Measurements from ENCODE around the gene USP10.

The USP10 gene

DNA sequence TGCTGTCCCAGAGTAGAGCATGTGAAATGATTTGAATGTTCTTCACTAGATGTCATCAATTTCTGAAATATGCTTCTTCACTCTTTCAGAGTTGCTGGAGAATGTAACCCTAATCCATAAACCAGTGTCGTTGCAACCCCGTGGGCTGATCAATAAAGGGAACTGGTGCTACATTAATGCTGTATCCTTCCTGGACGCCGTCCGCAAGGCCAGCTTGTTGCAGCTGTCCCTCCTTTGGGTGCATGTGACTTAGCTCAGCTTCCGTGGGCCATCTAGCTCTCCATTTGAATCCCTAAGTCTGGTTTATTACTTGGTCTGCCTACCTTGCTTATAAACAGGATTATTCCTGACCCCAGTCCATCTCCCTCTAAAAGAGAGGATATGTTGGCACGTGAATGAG is 58.8 kb downstream of the USP10 start:
- TF ChIP-seq, protein P1, sequence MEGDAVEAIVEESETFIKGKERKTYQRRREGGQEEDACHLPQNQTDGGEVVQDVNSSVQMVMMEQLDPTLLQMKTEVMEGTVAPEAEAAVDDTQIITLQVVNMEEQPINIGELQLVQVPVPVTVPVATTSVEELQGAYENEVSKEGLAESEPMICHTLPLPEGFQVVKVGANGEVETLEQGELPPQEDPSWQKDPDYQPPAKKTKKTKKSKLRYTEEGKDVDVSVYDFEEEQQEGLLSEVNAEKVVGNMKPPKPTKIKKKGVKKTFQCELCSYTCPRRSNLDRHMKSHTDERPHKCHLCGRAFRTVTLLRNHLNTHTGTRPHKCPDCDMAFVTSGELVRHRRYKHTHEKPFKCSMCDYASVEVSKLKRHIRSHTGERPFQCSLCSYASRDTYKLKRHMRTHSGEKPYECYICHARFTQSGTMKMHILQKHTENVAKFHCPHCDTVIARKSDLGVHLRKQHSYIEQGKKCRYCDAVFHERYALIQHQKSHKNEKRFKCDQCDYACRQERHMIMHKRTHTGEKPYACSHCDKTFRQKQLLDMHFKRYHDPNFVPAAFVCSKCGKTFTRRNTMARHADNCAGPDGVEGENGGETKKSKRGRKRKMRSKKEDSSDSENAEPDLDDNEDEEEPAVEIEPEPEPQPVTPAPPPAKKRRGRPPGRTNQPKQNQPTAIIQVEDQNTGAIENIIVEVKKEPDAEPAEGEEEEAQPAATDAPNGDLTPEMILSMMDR (conservative IDR thresholded peaks at IDR 0.05; ENCODE audit: low read depth, low read length) = no peak
- DNase-seq (ENCODE audit: low read depth) = no peak
- no peak overlapping the region for H3K4me3 ChIP-seq (ENCODE audit: low read depth, low read length)

DNA sequence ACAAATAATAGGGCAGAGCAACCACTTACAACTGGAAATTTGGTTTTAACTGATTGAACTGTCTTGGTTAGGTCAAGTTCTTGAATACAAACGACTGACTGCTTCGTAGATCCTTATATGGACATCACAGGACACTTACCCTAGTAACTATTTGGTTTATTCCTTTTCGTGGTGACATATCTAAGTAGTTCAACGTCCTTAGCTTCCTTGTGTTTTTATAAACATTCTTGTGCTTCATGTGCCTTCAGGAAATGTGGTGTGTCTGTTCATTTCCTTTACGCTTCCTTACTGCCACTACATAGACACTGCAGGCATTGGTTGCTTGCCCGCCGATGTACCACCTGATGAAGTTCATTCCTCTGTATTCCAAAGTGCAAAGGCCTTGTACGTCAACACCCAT is 59.3 kb downstream of the USP10 start:
- TF ChIP-seq, protein P1 (conservative IDR thresholded peaks at IDR 0.05; ENCODE audit: low read depth, low read length) = no peak
- peak; percentile 57 for DNase-seq (ENCODE audit: low read depth)
- no peak overlapping the region for H3K4me3 ChIP-seq (ENCODE audit: low read depth, low read length)

DNA sequence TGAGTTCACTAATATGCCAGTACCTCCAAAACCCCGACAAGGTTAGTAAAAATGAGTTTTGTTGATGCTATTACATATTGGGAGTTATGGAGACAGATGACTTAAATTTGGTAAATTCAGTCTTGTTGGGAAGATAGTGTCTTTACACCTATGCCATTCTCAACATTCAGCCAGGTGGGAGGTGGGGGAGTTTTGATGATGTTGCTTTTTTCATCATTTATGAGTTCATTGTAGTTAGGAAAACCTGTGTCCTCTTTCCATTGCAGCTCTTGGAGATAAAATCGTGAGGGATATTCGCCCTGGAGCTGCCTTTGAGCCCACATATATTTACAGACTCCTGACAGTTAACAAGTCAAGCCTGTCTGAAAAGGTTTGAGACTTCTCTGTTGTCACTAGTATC is 60.1 kb downstream of the USP10 start:
- no peak for DNase-seq (ENCODE audit: low read depth)
- H3K4me3 ChIP-seq (ENCODE audit: low read depth, low read length) = no peak overlapping the region
- TF ChIP-seq, protein P1 (conservative IDR thresholded peaks at IDR 0.05; ENCODE audit: low read depth, low read length) = no peak

DNA sequence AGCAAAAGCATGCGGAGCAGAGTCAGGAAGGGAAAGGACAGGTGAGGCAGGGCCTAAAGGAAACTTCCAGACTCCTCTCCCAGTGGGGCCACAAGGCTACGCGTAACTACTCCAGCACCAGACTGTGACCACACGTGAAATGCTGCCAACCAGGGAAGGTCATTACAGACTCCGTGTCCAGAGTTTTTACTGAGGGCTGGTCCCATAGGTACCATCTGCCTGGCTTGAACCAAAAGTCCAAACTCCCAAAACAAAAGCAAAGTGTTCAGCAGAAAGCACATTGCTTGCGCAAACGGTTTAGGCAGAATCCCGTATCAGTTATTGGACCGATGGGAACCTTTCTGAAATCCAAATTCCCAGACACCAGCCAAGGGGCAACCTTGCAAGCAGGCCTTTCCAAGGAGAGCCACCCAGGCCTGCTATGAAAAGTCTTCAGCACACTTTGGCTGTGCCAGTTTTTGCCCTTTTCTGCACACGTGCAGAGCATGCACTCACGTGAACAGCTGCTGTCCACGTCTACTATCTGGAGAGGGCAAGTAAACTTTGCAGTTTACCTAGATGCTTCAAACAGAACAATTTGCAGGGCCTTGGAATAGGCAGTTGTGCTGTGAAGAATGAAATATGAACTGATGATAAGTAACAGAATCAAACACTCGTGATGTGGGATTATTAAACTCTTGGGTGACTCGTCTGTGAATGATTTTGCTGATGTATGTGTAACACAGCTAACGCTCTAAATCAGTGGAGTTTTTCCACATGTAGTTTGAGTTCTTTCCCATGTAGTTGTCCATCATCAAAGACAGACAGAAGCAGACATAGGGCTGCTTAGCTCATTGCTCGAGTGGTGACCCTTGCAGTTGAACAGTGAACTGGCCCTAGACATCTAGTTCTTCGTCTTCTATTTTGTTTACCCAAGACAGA is 61.9 kb downstream of the USP10 start:
- TF ChIP-seq, protein P1 (conservative IDR thresholded peaks at IDR 0.05; ENCODE audit: low read depth, low read length) = no peak
- H3K4me3 ChIP-seq (ENCODE audit: low read depth, low read length) = no peak overlapping the region
- DNase-seq (ENCODE audit: low read depth) = peak; percentile 66

DNA sequence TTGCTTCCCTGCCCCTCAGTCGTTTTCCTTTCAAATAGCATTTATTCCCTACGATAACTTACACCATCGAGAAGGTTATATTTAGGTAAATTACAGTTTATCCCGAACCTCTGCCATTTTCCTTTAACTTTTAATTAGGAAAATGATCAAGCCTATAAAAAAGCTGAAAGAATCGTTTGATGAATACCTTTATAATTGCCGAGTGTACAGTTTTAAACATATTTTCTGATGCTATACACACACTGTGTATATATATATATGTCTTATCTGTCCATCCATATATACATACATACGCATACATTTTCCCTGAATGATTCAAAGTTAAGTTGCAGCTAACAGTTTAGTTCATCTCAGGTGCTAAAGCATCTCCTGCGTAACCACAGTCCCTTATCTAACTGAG is 63.4 kb downstream of the USP10 start:
- TF ChIP-seq, protein P1 (conservative IDR thresholded peaks at IDR 0.05; ENCODE audit: low read depth, low read length) = no peak

DNA sequence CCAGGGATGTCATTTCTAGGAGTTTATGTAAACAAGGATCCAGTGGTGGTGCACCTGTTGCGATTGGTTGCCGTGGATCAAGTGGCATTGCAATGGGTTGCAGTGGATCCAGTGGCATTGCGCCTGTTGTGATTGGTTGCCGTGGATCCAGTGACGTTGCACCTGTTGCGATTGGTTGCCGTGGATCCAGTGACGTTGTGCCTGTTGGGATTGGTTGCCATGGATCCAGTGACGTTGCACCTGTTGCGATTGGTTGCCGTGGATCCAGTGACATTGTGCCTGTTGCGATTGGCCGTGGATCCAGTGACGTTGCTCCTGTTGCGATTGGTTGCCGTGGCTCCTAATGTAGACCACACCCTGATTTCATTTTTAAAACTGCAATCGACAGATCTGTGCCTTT is 63.8 kb downstream of the USP10 start:
- no peak overlapping the region for H3K4me3 ChIP-seq (ENCODE audit: low read depth, low read length)
- TF ChIP-seq, protein P1 (conservative IDR thresholded peaks at IDR 0.05; ENCODE audit: low read depth, low read length) = no peak
- DNase-seq (ENCODE audit: low read depth) = no peak

More for the DNA sequence above, 63.4 kb downstream of the USP10 start:
- DNase-seq (ENCODE audit: low read depth) = no peak
- H3K4me3 ChIP-seq (ENCODE audit: low read depth, low read length) = no peak overlapping the region

DNA sequence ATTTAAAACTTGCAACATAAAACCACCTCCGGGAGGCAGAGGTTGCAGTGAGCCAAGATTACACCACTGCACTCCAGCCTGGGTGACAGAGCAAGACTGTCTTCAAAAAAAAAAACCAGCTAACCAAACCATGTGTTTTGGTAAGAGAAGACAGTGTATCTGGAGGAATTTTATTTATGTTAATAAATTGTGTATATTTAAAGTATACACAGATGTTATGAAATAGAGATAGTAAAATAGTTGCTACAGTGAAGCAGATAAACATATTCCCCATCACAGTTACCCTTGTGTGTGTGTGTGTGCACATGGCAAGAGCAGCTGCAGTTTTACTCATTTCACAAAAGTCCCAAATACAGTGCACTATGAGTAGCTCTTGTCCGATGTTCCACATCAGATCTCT is 65.2 kb downstream of the USP10 start:
- TF ChIP-seq, protein P1 (conservative IDR thresholded peaks at IDR 0.05; ENCODE audit: low read depth, low read length) = no peak
- no peak for DNase-seq (ENCODE audit: low read depth)
- no peak overlapping the region for H3K4me3 ChIP-seq (ENCODE audit: low read depth, low read length)

Data from choroid plexus epithelial cell (primary cell).